Measurements from ENCODE around the gene SLC25A10.
"Not testable (repeated sequence)": the region's sequence is repeated elsewhere in the genome, so short reads cannot be mapped to it uniquely, and the experiment has no call there.

Gene SLC25A10

GRCh38 chr17:81737947-81738800, 26.1 kb downstream of the SLC25A10 start:
- Mint-ChIP-seq H3K27me3 (ENCODE audit: low read depth) (peaks cover 33% of the 10 kb centered on the region), H3K4me1 (no peaks in the 10 kb centered on the region), H3K27ac (no peak overlapping the region), H3K4me3 (no peak overlapping the region), H3K36me3 (ENCODE audit: low read depth) (no peaks in the 10 kb centered on the region), H3K9me3 (no peaks in the 10 kb centered on the region)
- no peak for TF ChIP-seq CTCF (IDR thresholded peaks at IDR 0.05; ENCODE audit: unreplicated experiment in 3 of 3)

GRCh38 chr17:81738801-81739393, 26.8 kb downstream of the SLC25A10 start:
- no peak for TF ChIP-seq CTCF (IDR thresholded peaks at IDR 0.05; ENCODE audit: unreplicated experiment in 3 of 3)
- Mint-ChIP-seq H3K4me1 (no peaks in the 10 kb centered on the region), H3K27ac (no peak overlapping the region), H3K36me3 (ENCODE audit: low read depth) (no peaks in the 10 kb centered on the region), H3K9me3 (no peaks in the 10 kb centered on the region), H3K27me3 (ENCODE audit: low read depth) (peaks cover 27% of the 10 kb centered on the region), H3K4me3 (no peak overlapping the region)

- not testable (repeated sequence) for H3K36me3 Mint-ChIP-seq (ENCODE audit: low read depth); H3K4me3 Mint-ChIP-seq; H3K27ac Mint-ChIP-seq; H3K4me1 Mint-ChIP-seq; H3K9me3 Mint-ChIP-seq
- H3K27me3 Mint-ChIP-seq (ENCODE audit: low read depth) = peaks cover 26% of the 10 kb centered on the region
Measured at GRCh38 chr17:81739593-81739992, 27.5 kb downstream of the SLC25A10 start.

GRCh38 chr17:81740395-81740961, 28.4 kb downstream of the SLC25A10 start:
- no peak for TF ChIP-seq CTCF (IDR thresholded peaks at IDR 0.05; ENCODE audit: unreplicated experiment in 3 of 3)
- peaks cover 25% of the 10 kb centered on the region for H3K27me3 Mint-ChIP-seq (ENCODE audit: low read depth)
- H3K4me1 Mint-ChIP-seq = no peaks in the 10 kb centered on the region
- H3K36me3 Mint-ChIP-seq (ENCODE audit: low read depth) = no peaks in the 10 kb centered on the region
- no peaks in the 10 kb centered on the region for H3K9me3 Mint-ChIP-seq
- no peak overlapping the region for H3K4me3 Mint-ChIP-seq
- H3K27ac Mint-ChIP-seq = no peak overlapping the region

- peaks cover 18% of the 10 kb centered on the region for H3K27me3 Mint-ChIP-seq (ENCODE audit: low read depth)
- H3K27ac Mint-ChIP-seq = no peak overlapping the region
- TF ChIP-seq CTCF (IDR thresholded peaks at IDR 0.05; ENCODE audit: unreplicated experiment in 3 of 3) = no peak
- no peaks in the 10 kb centered on the region for H3K36me3 Mint-ChIP-seq (ENCODE audit: low read depth)
- H3K4me1 Mint-ChIP-seq = no peaks in the 10 kb centered on the region
- no peak overlapping the region for H3K4me3 Mint-ChIP-seq
- H3K9me3 Mint-ChIP-seq = no peaks in the 10 kb centered on the region
Measured at GRCh38 chr17:81741049-81741593, 29.0 kb downstream of the SLC25A10 start.

Data from nephron (organoid).